NCI-H2196 treated with DMSO at 0.1 percent for 48 hours (cell line): Measurements from ENCODE around the gene COG8.
A peak's percentile ranks its signal among the peaks of the same experiment; 100 is the strongest.

Experiments
- DNase-seq: peaks from one replicate; lab custom pipeline; 2025; ENCODE audit not compliant: unreplicated experiment; lab: John Stamatoyannopoulos, UW

Gene COG8

DNA sequence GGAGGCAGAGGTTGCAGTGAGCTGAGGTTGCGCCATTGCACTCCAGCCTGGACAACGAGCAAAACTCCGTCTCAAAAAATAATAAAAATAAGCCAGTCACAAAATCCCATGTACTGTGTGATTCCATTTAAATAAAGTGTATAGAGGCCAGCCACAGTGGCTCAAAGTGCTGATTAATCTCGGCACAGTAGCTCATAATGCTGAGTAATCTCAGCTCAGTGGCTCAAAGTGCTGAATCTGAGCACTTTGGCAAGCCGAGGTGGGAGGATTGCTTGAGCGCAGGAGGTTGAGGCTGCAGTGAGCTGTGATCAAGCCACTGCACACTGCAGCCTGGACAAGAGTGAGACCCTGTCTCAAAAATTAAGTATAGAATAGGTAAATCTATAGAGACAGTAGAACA lies 7.3 kb upstream of the COG8 start:
- DNase-seq: no peak

DNA sequence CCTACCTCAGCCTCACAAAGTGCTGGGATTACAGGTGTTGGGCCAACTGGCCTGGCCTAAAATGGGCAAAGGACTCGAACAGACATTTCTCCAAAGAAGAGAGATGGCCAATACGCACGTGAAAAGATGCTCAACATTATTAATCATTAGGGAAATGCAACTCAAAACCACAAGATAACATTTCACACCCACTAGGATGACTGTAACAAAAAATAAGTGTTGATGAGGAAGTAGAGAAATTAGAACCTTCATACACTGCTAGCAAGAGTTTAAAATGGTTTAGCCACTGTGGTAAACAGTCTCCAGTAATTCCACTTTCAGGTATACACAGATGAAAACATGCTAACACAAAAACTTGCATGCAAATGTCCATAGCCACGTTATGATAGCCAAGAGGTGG lies 6.6 kb upstream of the COG8 start:
- DNase-seq: no peak

DNA sequence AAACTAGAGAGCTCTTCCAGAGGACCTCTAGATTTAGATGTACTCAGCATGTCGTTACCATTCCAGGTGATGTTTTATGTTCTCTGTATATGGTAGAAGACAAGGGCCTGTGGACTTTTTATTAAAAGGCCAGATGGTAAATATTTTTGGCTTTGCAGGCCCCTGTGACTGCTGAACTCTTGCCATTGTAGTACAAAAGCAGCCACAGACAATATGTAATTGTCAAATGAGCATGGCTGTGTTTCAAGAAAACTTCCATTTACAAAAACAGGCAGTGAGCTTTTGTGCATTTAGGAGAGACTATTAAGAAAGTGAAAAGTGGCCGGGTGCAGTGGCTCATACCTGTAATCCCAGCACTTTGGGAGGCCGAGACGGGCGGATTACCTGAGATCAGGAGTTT lies 4.8 kb upstream of the COG8 start:
- DNase-seq: no peak

DNA sequence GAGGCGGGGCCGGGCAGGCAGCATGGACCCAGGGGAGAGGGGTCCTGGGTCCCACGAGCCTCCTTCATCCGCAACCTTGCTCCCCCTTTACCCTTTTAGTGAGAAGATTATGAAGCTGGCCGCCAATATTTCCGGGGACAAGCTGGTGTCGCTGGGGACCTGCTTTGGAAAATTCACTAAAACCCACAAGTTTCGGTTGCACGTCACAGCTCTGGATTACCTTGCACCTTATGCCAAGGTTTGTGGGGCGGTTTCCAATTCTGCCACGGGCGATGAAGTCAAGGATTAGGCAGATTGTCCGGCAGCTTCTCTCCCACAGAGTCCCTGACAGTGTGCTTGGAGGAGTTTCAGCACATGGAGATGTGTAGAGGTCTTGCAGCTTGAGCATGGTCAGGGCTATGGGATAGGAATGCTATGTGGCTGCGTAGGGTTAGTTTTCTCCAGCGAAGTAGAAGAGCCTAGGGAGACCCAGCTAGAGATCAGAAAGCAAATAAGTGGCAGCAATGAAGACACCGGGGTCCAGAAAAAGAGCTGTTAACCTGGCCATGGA lies 806 bp upstream of the COG8 start:
- no peak for DNase-seq

DNA sequence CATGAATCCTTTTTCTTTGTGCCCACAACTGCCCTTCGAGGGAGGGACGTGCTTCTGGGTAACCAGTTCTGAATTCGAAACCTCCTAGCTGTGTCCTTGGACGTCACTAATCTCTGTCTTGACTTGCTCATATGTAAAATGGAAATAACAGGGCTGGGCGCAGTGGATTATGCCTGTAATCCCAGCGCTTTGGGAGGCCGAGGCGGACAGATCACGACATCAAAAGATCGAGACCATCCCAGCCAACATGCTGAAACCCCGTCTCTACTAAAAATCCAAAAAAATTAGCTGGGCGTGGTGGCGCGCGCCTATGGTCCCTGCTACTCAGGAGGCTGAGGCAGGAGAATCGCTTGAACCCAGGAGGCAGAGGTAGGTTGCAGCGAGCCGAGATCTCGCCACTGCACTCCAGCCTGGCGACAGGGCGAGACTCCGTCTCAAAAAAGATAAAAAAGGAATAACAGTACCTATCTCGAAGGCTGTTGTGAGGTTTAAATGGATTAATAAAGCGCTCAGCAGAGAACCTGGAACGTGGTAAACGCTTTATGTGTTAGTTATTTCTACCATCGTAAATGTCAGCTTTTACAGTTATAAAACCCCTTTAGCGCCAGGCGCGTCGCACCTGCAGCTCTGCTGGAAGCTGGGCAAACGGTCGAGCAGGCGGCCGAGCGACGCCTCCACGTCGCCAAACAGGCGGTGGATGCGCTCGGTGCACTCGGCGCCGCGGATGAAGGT lies 641 bp downstream of the COG8 start:
- no peak for DNase-seq

DNA sequence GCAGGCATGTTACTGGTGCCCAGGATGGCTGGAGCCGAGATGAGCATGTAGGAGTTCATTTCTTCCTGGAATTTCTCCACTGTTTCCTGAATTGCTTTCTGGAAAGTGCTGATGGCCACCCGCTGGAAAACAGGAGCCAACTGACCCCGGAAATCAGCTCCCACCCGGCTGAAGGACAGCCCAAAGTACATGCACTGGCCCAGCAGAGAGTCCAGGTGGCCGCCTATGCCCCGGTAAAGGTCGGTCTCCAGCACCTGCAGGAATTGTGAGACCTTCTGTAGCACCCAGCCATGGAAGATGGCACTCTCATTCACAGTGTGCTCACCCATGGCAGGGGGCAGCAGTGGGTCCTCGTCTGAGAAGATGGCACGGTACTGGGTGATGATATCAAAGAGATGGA lies 4.7 kb downstream of the COG8 start:
- DNase-seq: no peak

DNA sequence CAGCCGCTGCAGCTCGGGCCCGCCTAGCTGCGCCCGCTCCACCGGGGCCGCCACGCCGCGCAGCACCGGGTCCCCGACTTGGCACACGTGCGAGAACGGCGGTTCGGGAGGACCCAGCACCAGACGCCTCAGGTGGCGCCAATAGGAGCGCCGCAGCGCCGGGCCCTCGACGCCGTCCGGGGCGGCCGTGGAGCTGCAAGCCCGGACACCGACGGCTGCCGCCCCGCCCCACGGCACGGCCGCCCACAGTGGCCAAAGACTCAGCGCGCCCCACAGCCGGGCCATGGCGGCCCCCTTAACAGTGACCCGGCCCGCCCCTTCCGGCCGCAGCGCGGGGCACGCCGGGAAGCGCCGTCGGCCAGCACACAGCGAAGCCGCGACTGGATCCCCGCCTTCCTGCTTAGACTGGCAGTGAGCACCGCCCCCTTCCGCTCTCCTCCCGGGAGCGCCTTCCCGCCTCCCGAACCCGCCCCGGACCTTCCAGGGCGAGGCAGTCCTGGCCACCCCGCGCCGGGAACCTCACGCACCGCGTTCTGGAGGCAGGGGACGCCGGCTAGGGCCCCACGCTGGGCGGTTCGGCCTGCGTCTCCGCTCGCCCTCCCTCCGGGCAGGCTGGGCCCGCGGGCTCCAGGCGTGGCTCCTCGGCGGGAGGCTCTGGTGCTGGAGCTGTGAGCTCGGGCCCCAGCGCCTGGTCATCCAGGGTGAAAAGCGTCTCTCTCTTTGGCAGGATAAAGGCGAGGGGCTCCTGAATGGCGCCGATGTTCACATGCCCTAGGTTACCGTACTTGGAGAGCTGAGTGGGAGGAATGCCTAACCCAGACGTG lies 8.9 kb downstream of the COG8 start, which contains the start of gene PDF:
Gene PDF, minus strand, starts transcription at position 303 of the 824 bp plus-strand sequence. Its CDS starts 18 bp downstream, at position 285.
- DNase-seq: peak; percentile 55

DNA sequence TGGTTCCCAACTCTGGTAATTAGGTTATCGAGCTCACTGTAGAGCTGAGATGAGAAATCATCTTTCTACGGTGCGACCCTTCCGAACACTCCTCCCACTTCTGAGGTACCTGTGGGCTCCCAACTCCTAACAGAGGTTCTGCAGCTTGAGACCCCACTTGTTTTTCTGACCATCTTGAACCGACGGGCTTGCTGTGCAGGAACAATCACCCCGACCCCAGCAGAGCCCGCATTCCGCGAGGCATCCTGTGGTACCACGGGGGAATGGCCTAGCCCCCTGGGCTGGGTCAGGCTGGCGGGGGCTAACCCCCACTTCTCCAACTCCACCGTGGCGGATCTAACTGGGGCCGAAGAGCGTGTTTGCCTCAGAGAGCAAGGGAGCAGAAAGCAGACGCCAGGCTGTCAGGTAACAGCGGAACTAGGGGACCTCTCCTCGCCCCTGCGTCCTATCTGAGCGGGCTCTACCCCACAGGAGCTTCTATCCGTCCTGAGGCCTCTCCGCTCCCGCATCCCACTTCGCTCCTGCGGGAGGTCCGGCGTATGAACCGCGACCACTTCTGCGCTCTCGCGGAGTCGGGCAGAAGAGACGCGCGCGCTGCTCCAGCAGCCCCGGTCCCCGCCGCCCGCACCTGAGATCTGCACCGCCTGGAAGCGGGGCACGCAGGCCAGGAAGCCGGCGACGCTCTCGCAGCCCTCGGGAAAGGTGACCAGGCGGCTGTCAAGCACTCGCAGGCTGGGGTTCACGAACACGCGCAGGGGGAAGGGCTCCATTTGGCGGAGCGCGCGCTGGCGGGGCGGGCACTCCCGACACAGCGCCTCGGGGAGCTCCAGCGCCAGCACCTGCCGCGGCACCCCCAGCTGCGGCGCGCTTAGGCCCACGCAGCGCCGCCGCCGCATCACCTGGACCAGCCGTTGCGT lies 9.7 kb downstream of the COG8 start:
- DNase-seq: no peak

DNA sequence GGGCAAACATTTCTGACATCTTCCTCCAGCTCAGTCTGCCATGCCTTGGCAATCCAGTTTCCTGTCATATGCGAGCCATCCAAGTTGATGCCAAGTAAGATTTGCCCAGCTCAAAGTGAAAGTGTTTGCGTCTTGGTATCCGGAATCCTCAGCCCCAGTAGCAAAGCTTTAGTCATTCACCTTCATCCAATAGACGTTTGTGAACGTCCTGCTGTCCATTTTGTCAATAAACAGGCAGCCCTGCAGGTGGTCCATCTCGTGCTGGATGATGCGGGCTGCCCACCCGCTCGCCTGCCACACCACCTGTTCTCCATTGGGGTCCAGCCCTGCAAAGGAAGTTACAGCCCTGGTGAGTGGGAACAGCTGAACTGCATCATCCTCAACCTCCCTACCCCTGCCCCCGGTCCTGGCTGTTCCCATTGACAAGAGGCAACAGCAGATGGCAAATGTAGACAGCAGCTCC lies 10.5 kb downstream of the COG8 start:
- DNase-seq: no peak

DNA sequence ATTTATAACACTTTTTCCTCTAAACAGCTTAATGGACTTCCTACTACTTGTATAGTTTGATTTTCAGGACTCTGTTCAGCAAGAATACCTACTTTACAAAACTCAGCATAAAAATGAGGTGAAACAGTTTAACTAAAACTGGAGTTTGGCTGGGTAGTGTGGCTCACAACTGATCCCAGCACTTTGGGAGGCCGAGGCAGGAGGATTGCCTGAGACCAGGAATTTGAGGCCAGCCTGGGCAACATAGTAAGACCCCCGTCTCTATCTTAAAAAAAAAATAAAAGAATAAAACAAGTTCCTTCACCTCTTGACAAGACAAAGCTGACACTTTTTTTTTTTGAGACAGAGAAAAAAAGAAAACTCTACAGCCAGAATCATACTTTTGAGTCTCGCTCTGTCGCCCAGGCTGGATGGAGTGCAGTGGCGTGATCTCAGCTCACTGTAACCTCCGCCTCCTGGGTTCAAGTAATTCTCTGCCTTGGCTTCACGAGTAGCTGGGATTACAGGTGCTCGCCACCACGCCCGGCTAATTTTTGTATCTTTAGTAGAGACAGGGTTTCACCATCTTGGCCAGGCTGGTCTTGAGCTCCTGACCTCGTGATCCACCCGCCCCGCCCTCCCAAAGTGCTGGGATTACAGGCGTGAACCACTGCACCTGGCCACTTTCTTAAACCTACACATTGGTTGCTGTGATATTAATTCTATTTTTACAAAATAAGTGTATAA lies 11.6 kb downstream of the COG8 start:
- no peak for DNase-seq

DNA sequence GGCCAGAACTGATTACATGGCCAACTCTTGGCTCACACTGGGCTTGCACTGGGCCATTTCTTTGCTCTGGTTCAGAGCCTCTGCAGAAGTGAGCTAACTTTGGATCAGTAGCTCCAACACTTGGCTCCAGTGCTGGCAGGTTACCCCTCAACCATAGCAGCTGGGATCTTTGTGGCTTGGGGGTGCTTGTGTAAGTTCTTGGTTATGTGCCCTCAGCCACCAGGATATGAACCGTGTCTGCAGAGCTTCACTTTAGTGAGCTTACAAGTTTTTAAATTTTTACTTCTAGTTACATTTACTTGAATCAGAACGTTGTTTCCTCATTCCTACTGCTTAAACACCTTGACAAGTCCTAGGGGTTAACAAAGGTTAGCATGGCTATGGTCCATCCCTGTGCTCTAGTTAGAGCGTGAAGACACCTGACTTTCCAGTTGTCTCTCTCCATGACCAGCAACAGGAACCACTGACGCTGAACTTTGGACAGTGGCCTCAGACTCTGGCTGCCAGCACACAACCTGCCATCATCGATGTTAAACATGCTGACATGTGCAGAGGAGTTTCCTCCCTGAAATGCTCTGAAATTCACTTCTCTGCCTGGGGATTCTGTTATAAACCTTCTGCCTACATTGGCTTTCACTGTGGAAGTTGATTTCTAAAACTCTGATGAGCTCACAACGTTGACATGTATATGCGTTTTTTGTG lies 13.0 kb downstream of the COG8 start:
- no peak for DNase-seq

DNA sequence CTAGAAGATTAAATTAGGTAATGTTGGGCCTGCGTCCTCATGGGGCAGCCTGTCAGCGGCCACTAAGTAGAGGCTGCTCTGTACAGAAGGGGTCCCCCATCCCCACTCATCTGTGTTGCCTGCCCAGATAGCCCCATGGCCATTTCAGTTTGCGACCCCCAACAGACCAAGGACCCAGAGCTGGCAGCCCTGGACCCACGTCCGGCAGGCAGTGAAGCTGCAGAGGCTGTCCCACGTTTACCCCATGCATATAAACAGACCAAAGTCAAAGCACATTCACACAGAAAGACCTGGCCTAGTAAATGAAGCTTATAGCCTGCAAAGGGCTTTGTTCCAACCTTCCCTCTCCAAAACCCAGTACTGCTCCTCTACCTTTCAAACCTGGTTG lies 13.6 kb downstream of the COG8 start:
- DNase-seq: no peak

DNA sequence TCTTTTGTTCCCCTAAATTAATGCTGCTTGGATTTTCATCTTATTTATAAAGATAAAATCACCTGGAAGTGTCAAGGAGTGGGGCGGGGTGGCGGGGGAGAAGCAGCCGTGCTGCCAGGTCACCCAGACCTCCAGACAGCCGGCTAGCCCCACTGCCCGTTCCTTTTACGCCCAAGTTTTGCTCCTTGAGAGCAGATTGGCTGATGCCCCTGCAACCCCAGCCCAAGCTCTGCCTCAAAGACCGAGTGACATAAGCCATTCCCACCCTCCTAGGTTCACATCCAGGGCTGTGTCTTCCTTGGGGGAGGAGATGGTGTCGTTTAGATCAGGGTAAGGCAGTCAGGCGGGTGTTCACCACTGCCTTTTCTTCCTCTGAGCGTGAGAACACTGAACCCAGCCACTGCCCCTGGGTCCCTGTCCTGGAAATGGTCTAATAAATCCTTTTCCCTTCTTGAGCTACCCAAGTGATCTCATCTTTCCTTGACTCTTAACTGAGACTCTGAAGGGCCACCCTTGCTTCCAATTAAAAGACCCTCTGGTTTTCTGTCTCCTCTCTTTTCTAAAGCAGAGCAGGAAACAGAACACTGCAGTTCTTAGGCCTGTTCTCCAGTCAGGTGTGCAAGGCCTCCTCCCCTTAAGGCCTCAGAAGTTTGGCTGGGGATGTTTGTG lies 14.6 kb downstream of the COG8 start:
- DNase-seq: no peak

DNA sequence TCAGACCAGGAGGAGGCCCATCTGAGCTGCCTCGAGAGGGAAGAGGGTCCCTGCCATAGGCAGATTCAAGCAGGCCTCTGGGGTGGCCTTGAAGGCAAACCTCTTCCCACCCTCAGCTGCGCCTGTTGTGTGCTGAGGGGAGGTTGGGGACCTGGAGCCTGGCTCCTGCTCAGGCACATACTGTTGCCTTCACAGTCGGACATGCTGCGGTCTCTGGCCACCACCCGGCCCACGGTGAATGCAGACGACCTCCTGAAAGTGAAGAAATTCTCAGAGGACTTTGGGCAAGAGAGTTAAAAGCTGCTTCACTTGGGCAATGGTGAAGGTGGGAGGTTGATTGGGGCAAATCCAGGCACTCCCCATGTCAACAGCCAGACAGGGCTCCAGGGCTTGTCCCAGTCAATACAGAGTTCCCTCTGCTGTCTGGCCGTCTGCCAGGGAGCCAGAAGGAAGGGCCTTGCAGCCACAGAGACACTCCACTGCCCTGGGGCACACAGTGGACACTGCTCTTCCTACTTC lies 15.3 kb downstream of the COG8 start:
- no peak for DNase-seq

DNA sequence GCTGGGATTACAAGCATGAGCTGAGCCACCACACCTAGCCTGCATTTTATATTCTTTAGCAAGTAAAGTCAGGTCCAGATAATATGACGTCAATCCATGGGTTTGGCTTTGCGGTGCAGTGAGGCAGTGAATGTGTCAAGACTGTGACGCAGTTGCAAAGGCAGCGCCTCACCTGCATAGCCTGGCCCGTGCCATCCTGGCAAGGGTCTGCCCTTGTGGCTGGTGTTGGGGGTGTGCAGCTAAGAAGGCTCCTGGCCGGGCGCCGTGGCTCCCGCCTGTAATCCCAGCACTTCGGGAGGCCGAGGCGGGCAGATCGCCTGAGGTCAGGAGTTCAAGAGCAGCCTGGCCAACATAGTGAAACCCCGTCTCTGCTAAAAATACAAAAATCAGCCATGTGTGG lies 15.9 kb downstream of the COG8 start:
- DNase-seq: no peak

DNA sequence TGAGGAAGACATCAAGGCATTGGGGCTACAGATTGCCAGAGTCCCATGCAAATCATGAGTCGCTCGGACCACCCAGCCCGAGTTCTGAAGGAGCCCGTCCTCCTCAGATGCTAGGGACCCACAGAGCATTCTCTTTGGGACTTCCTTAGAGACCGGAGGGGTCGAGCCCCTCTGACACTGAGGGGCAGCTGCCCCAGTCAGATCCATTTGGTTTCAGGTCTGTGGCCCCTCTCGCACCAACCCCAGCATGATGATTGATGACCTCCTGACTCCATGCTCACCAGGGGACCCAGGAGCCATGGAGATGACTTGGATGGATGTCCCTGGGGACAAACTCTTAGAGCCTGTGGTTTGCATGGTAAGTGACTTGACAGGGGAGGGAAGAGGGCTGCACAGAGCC lies 17.0 kb downstream of the COG8 start:
- no peak for DNase-seq

DNA sequence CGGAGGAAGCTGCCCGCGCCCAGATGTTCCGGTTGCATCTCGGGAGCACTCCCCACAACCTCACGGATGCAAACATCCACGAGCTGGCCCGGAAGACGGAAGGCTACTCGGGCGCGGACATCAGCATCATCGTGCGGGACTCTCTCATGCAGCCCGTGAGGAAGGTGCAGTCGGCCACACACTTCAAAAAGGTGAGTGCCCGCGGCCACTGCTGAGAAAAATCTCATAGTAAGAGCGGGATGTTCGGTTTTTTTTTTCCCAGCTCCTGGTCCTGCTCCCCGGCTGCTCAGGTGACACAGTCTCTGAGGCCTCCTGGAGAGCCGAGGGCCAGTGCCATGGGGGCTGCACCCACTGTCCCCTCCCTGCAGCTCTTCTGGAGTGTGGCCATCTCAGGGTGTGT lies 18.3 kb downstream of the COG8 start:
- DNase-seq: no peak

DNA sequence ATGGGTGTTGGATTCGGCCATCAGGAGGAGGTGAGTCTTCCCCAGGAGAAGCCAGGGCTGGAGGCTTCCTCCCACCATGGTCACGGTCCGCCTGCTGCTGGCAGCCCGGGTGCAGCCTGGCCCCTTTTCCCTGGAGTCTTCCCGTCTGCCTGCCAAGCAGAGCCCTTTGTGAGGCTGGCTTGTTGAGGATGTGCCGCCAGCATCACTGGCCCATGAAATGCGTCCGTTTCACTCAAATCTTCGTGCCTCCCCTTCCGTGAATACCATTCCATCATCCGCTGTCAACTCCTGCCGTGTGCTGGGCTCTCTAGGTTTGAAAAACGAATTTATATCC lies 18.7 kb downstream of the COG8 start:
- no peak for DNase-seq
